ENCODE results near the gene USP31.

USP31 gene

GRCh38 chr16:23015580-23015979, 133.7 kb downstream of the USP31 start:
- DNase-seq (ENCODE audit: low read depth in 2 of 2): no peak

- no peak for DNase-seq (ENCODE audit: low read depth in 2 of 2)
Measured at GRCh38 chr16:23014592-23014991, 134.7 kb downstream of the USP31 start.
